SK-N-SH (cell line): ENCODE results near the gene ADRB2. TPM values are rescaled to one million over a fixed set of nuclear protein-coding genes. Genes with fewer than 3 reads are reported as not detected.

Source experiments
- CTCF ChIA-PET: fragments of 300-600, 350-600 bp; formaldehyde crosslinking; extraction: SDS; loops from one replicate; lab custom pipeline; 2021; lab: Yijun Ruan, JAX
- POLR2A ChIA-PET: fragments of 350-600 bp; sonication (Branson Sonifier 250); formaldehyde crosslinking; extraction: SDS; loops from one replicate; lab custom pipeline; 2020; ENCODE audit warnings: antibody characterized with exemption, inconsistent platforms; lab: Yijun Ruan, JAX
- DNase-seq: peaks from one replicate; pipeline ENCODE4 v3.0.0; 2012
- H2AFZ ChIP-seq: fragments of 200-600 bp; sonication (generic); 2 replicates; pipeline ENCODE4 v1.8.1; 2016; ENCODE audit warnings: antibody characterized with exemption, mild to moderate bottlenecking, low read depth
- H3F3A ChIP-seq: fragments of 200-600 bp; sonication (generic); replicated peaks from 2 replicates; pipeline ENCODE3; 2016; ENCODE audit warnings: antibody characterized with exemption, mild to moderate bottlenecking; ENCODE audit not compliant: insufficient read depth
- H3K27ac ChIP-seq, 2 experiments: fragments of 200-500 bp in 1 of 2; fragments of 200-600 bp in 1 of 2; sonication (Bioruptor generic) in 1 of 2; sonication (generic), shearing (Covaris generic) in 1 of 2; 2 replicates each; pipeline versions ENCODE4 v1.5.1 to v1.6.1; 2014 to 2016; ENCODE audit warnings: low read depth in 2 of 2, inconsistent platforms in 1 of 2, low read length in 1 of 2, mild to moderate bottlenecking in 1 of 2, mixed read lengths in 1 of 2
- H3K27me3 ChIP-seq: fragments of 200-600 bp; sonication (generic), shearing (Covaris generic); 2 replicates; pipeline ENCODE4 v1.6.1; 2016; ENCODE audit warnings: mixed run types; ENCODE audit not compliant: insufficient read depth
- H3K36me3 ChIP-seq, 2 experiments: fragments of 200-500 bp in 1 of 2; fragments of 200-600 bp in 1 of 2; sonication (Bioruptor generic) in 1 of 2; sonication (generic) in 1 of 2; replicated peaks in 1 of 2; 2 replicates each; pipeline versions ENCODE3 to v1.5.1; 2014 to 2016; ENCODE audit warnings: low read length in 1 of 2, mild to moderate bottlenecking in 1 of 2; ENCODE audit not compliant: insufficient read depth in 2 of 2, control insufficient read depth in 1 of 2
- H3K4me1 ChIP-seq, 2 experiments: fragments of 200-500 bp in 1 of 2; fragments of 200-600 bp in 1 of 2; sonication (Bioruptor generic) in 1 of 2; sonication (generic), shearing (Covaris generic) in 1 of 2; 2 replicates each; pipeline versions ENCODE4 v1.5.1 to v1.6.1; 2014 to 2016; ENCODE audit warnings: low read depth in 1 of 2, low read length in 1 of 2, mixed run types in 1 of 2; ENCODE audit not compliant: insufficient read depth in 2 of 2, control insufficient read depth in 1 of 2
- H3K4me2 ChIP-seq: fragments of 200-600 bp; sonication (generic), shearing (Covaris generic); 2 replicates; pipeline ENCODE4 v1.6.1; 2017; ENCODE audit warnings: mixed run types
- H3K4me3 ChIP-seq, 2 experiments: fragments of 200-500 bp in 1 of 2; fragments of 200-600 bp in 1 of 2; sonication (Bioruptor generic) in 1 of 2; sonication (generic), shearing (Covaris generic) in 1 of 2; 2 replicates each; pipeline versions ENCODE4 v1.5.1 to v1.8.1; 2014 to 2016; ENCODE audit warnings: low read depth in 2 of 2, inconsistent platforms in 1 of 2, low read length in 1 of 2, mild to moderate bottlenecking in 1 of 2, mixed read lengths in 1 of 2, moderate library complexity in 1 of 2
- H3K79me2 ChIP-seq: fragments of 200-600 bp; sonication (generic); 2 replicates; pipeline ENCODE4 v1.8.1; 2017; ENCODE audit warnings: mild to moderate bottlenecking; ENCODE audit not compliant: insufficient read depth
- H3K9ac ChIP-seq: fragments of 200-600 bp; sonication (generic); 2 replicates; pipeline ENCODE4 v1.6.1; 2017; ENCODE audit warnings: mixed run types
- H3K9me2 ChIP-seq: fragments of 200-600 bp; sonication (generic); 2 replicates; pipeline ENCODE4 v1.6.1; 2017; ENCODE audit warnings: mixed run types
- H3K9me3 ChIP-seq: fragments of 200-600 bp; sonication (generic); 2 replicates; pipeline ENCODE4 v1.6.1; 2017; ENCODE audit warnings: mixed run types, mild to moderate bottlenecking, moderate library complexity
- H4K20me1 ChIP-seq: fragments of 200-600 bp; sonication (generic); 2 replicates; pipeline ENCODE4 v1.6.1; 2017; ENCODE audit warnings: mild to moderate bottlenecking, mixed run types; ENCODE audit not compliant: insufficient read depth
- CTCF ChIP-seq: fragments of 200-600 bp; sonication (generic); IDR thresholded peaks from 2 replicates; pipeline ENCODE4 v1.6.1; 2017; ENCODE audit warnings: antibody characterized with exemption, mild to moderate bottlenecking, moderate library complexity
- FOXJ3 ChIP-seq: sonication (generic); formaldehyde crosslinking; IDR thresholded peaks from 2 replicates; pipeline ENCODE4 v1.5.1; 2020; ENCODE audit warnings: mild to moderate bottlenecking, missing genetic modification reagents
- GATA2 ChIP-seq: sonication (generic); formaldehyde crosslinking; IDR thresholded peaks from 2 replicates; pipeline ENCODE4 v1.5.0; 2020; ENCODE audit warnings: mild to moderate bottlenecking, missing genetic modification reagents
- JUND ChIP-seq: IDR thresholded peaks from 2 replicates; pipeline ENCODE4 v1.4.0; 2012
- MXI1 ChIP-seq: IDR thresholded peaks from 2 replicates; pipeline ENCODE4 v1.6.1; 2012; ENCODE audit warnings: mild to moderate bottlenecking, low read depth, low read length, improper control_type of control experiment
- NRF1 ChIP-seq: IDR thresholded peaks from 2 replicates; pipeline ENCODE4 v1.6.1; 2012; ENCODE audit warnings: low read depth, mild to moderate bottlenecking, low read length
- POLR2AphosphoS5 ChIP-seq: IDR thresholded peaks from 2 replicates; pipeline ENCODE4 v1.6.1; 2012; ENCODE audit warnings: low read depth, low read length
- REST ChIP-seq: IDR thresholded peaks from 2 replicates; pipeline ENCODE4 v1.6.1; 2012; ENCODE audit warnings: mild to moderate bottlenecking, low read depth, low read length, moderate library complexity
- RFX5 ChIP-seq: IDR thresholded peaks from 2 replicates; pipeline ENCODE4 v1.6.1; 2012; ENCODE audit warnings: mild to moderate bottlenecking, improper control_type of control experiment, low read length
- RXRA ChIP-seq: IDR thresholded peaks from 2 replicates; pipeline ENCODE4 v1.4.0; 2012; ENCODE audit warnings: low read depth, mild to moderate bottlenecking, borderline replicate concordance
- SIN3A ChIP-seq: IDR thresholded peaks from 2 replicates; pipeline ENCODE4 v1.6.1; 2012; ENCODE audit warnings: low read depth, mild to moderate bottlenecking, low read length, moderate library complexity, borderline replicate concordance
- TEAD4 ChIP-seq: IDR thresholded peaks from 2 replicates; pipeline ENCODE4 v1.4.0; 2012; ENCODE audit warnings: mild to moderate bottlenecking, borderline replicate concordance; ENCODE audit not compliant: insufficient read depth
- USF1 ChIP-seq: IDR thresholded peaks from 2 replicates; pipeline ENCODE4 v1.4.0; 2012; ENCODE audit warnings: low read depth, borderline replicate concordance
- USF2 ChIP-seq: fragments of 150-350 bp; IDR thresholded peaks from 2 replicates; pipeline ENCODE4 v1.6.1; 2017; ENCODE audit warnings: antibody characterized with exemption, low read length, low read depth, borderline replicate concordance
- WGBS: methylation state at CpG from one replicate; pipeline ENCODE4 v1.1.6; 2017; ENCODE audit warnings: low lambda C conversion rate; 5-methylcytosine and 5-hydroxymethylcytosine counted together
- polyA plus RNA-seq, 3 experiments: library from polyadenylated mRNA; depleted of rRNA; stranded (reverse); fragments of >200 nt; gene quantifications; 2 replicates each; pipeline ENCODE4 v1.2.3, GENCODE V29; 2012
- TF ChIP-seq, protein P1 (sequence below): IDR thresholded peaks from 2 replicates; pipeline ENCODE4 v1.4.0; 2012; ENCODE audit warnings: low read depth, borderline replicate concordance
- TF ChIP-seq, protein P2 (sequence below): fragments of 150-350 bp; IDR thresholded peaks from 2 replicates; pipeline ENCODE4 v1.6.1; 2016; ENCODE audit warnings: mild to moderate bottlenecking, low read depth, low read length
- TF ChIP-seq, protein P3 (sequence below): IDR thresholded peaks from 2 replicates; pipeline ENCODE4 v1.4.0; 2012; ENCODE audit warnings: low read depth

Gene ADRB2
- polyA plus RNA-seq, 1 of the 3 experiments (the other 2 are of a cell fraction): 1.0 TPM

- Histone ChIP-seq H3K79me2 (no peaks in the 10 kb centered on the region), H3K36me3 (no peaks in the 10 kb centered on the region), H4K20me1 (no peaks in the 10 kb centered on the region), H3K4me3 (no peak overlapping the region), H3K27ac (no peak overlapping the region), H3K9me2 (no peaks in the 10 kb centered on the region), H3K27me3 (no peaks in the 10 kb centered on the region), H3K4me1 (no peaks in the 10 kb centered on the region), H2AFZ (no peak overlapping the region), H3F3A (no peaks in the 10 kb centered on the region), H3K4me2 (no peak overlapping the region), H3K9ac (no peak overlapping the region), H3K9me3 (no peaks in the 10 kb centered on the region)
- ChIA-PET CTCF (no interaction called here), POLR2A (no interaction called here)
- 72% methylated on average over 5 of the region's 5 CpGs for WGBS
- TF ChIP-seq RFX5 (no peak), CTCF (no peak), TEAD4 (no peak), RXRA (no peak), NRF1 (no peak), JUND (no peak), SIN3A (no peak), MXI1 (no peak), GATA2 (CRISPR knock-in tag) (no peak), USF1 (no peak), REST (no peak), POLR2AphosphoS5 (no peak), FOXJ3 (CRISPR knock-in tag) (no peak), USF2 (no peak)
- TF ChIP-seq, protein P1, sequence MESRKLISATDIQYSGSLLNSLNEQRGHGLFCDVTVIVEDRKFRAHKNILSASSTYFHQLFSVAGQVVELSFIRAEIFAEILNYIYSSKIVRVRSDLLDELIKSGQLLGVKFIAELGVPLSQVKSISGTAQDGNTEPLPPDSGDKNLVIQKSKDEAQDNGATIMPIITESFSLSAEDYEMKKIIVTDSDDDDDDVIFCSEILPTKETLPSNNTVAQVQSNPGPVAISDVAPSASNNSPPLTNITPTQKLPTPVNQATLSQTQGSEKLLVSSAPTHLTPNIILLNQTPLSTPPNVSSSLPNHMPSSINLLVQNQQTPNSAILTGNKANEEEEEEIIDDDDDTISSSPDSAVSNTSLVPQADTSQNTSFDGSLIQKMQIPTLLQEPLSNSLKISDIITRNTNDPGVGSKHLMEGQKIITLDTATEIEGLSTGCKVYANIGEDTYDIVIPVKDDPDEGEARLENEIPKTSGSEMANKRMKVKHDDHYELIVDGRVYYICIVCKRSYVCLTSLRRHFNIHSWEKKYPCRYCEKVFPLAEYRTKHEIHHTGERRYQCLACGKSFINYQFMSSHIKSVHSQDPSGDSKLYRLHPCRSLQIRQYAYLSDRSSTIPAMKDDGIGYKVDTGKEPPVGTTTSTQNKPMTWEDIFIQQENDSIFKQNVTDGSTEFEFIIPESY: no peak
- TF ChIP-seq, protein P2, sequence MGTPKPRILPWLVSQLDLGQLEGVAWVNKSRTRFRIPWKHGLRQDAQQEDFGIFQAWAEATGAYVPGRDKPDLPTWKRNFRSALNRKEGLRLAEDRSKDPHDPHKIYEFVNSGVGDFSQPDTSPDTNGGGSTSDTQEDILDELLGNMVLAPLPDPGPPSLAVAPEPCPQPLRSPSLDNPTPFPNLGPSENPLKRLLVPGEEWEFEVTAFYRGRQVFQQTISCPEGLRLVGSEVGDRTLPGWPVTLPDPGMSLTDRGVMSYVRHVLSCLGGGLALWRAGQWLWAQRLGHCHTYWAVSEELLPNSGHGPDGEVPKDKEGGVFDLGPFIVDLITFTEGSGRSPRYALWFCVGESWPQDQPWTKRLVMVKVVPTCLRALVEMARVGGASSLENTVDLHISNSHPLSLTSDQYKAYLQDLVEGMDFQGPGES: no peak
- TF ChIP-seq, protein P3, sequence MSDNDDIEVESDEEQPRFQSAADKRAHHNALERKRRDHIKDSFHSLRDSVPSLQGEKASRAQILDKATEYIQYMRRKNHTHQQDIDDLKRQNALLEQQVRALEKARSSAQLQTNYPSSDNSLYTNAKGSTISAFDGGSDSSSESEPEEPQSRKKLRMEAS: no peak
- DNase-seq: no peak
Observed at GRCh38 chr5:148855249-148856008, 29.0 kb downstream of the ADRB2 start.
